GM12864 (cell line): ENCODE measurements around the gene DKKL1.
"Not testable (repeated sequence)": the region's sequence is repeated elsewhere in the genome, so short reads cannot be mapped to it uniquely, and the experiment has no call there.

ENCODE experiments used
- DNase-seq: peaks from one replicate; pipeline ENCODE4 v3.0.0-alpha.2; 2011; ENCODE audit warnings: low read depth
- H3K4me3 ChIP-seq: 2 replicates; pipeline ENCODE4 v1.5.1; 2011; ENCODE audit warnings: mild to moderate bottlenecking, low read depth, low read length, control low read depth
- CTCF ChIP-seq: IDR thresholded peaks from 2 replicates; pipeline ENCODE4 v1.5.1; 2011; ENCODE audit warnings: low read depth, mild to moderate bottlenecking, moderate library complexity, low read length, control low read depth, inconsistent platforms; ENCODE audit errors: missing control alignments

The DKKL1 gene

GRCh38 chr19:49363268-49364082, at the start of gene DKKL1:
TSS of gene DKKL1 (plus strand) at chr19:49363877. CDS start at chr19:49363999, 122 bp downstream.
- 0 out of 2 replicates have a peak within 1 kb of the TSS, but pooled peaks have one; percentile 6 for H3K4me3 ChIP-seq
- peak; percentile 68 for DNase-seq
- TF ChIP-seq CTCF, result no peak

- DNase-seq, result no peak
- H3K4me3 ChIP-seq, result no peak overlapping the region
- no peak for TF ChIP-seq CTCF
These were observed 48.6 kb upstream of the DKKL1 start for GRCh38 chr19:49315111-49315510.

- no peak for DNase-seq
- no peak for TF ChIP-seq CTCF
- H3K4me3 ChIP-seq, result no peak overlapping the region
These were observed 47.4 kb upstream of the DKKL1 start for GRCh38 chr19:49316284-49316683.

- TF ChIP-seq CTCF, result no peak
- no peak for DNase-seq
- no peak overlapping the region for H3K4me3 ChIP-seq
These were observed 45.4 kb upstream of the DKKL1 start for GRCh38 chr19:49318296-49318695.

GRCh38 chr19:49324801-49325576, 38.7 kb upstream of the DKKL1 start, which contains the start of gene SLC6A16:
TSS of gene SLC6A16 (minus strand) at chr19:49325191. CDS start at chr19:49311347, 13,844 bp downstream.
- H3K4me3 ChIP-seq, result no peak within 1 kb of the TSS; the same call in 1 of the 2 replicates
- DNase-seq, result no peak
- TF ChIP-seq CTCF, result no peak

- DNase-seq, H3K4me3 ChIP-seq: not testable (repeated sequence)
These were observed 37.9 kb upstream of the DKKL1 start for GRCh38 chr19:49325756-49326155.

GRCh38 chr19:49326165-49326704, 37.4 kb upstream of the DKKL1 start:
- H3K4me3 ChIP-seq, result peak overlapping the region; percentile 11; the same call in 1 of the 2 replicates
- no peak for TF ChIP-seq CTCF

More at GRCh38 chr19:49326165-49326704, 37.4 kb upstream of the DKKL1 start:
- DNase-seq, result no peak
